HG03521 (cell line): Measurements from ENCODE around the gene DTYMK.
"Not testable (repeated sequence)": the region's sequence is repeated elsewhere in the genome, so short reads cannot be mapped to it uniquely, and the experiment has no call there.

Experiments used
- ATAC-seq: cut with Tn5 transposase; IDR thresholded peaks from one replicate; pipeline ENCODE4 v1.9.1; 2021; ENCODE audit warnings: mild to moderate bottlenecking, moderate library complexity; ENCODE audit not compliant: unreplicated experiment

Gene DTYMK, protein sequence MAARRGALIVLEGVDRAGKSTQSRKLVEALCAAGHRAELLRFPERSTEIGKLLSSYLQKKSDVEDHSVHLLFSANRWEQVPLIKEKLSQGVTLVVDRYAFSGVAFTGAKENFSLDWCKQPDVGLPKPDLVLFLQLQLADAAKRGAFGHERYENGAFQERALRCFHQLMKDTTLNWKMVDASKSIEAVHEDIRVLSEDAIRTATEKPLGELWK

DNA sequence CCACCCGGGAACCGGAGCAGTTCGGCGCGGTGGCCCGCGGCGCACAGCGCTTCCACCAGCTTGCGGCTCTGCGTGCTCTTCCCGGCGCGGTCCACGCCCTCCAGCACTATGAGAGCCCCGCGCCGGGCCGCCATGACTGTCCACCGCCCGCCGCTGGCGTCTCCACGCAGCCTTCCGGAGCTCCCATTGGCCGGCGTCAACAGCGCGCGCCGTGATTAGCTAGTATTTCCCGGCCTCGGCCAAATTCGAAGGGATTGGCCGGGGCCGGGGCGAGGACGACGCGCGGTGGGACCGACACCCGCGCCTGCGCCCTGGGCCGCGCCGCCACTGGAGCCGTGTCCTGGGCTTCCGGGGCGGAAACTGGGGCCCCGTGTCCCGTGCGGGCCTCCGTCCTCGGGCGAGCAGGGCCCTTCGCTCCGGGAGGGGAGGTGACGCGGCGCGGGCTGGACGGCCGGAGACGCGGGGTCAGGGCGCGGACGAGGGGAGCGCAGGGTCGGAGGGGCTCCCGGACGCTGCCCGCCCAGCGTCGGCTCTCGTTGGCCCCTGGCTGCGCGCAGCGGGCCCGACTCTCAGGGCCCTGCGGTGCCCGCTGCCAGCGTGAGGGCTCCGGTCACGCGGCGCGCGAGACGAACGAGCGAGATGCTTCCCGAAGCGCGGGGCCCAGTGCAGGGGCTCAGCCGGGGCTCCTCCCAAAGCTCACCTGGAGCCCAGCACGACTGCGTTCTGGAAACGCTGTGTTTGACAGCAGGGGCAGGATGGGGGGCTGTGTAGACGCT, at the start of gene DTYMK:
Gene DTYMK, minus strand, starts transcription at position 166 of the 776 bp plus-strand sequence. Its CDS starts 32 bp downstream, at position 134.
- ATAC-seq = peak; percentile 95

DNA sequence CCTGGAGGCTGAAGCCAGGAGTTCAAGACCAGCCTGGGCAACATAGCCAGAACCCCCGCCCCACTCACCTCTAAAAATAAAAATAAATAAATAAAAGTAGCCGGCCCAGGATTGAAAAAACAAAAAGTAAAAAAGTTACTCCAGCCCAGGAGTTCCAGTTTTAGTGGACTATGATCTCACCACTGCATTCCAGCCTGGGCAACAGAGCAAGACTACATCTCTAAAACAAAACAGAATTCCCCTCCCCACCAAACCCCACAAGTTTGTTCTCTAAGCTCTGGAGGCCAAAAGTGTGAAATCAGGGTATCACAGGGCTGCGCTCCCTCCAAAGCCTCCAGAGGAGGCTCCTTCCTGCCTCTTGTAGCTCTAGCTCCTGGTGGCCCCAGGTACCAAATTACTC, 49.5 kb upstream of the DTYMK start:
- no peak for ATAC-seq

DNA sequence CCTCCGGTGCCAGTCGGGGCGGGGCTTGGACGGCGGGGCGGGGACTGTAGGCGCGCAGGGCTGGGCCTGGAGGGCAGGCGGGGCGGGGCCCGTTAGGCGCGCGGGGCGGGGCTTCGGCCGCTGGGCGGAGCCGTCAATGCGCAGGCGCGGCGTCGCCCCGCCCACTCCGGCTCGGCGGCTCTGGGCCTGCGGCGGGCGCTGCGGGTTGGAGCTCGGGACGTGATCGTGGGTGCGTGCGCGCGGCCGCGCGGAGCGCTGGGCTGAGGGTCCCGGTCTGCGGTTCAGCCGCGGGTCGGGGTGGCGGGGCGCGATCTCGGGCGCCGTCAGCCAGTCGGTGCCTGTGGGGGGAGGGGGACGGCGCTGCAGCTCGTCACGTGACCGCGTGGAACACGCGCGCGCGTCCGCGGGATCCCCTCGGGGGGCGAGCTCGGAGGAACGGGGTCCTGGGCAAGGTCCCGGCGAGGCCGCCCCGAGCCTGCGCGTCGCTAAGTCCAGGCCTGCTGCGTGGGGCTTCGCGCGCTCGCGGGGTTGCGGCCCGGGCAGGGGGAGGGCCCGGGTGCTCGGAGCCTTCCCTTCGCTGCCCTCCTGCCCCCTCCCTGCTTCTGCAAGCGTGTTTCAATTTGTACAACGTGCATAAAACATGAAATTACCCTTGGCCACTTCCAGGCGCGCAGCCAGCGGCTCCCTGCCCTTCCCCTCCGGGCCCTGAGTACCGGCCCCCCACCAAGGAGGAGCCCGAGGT, 48.0 kb upstream of the DTYMK start, which contains the start of gene D2HGDH:
Gene D2HGDH, plus strand, starts transcription at position 164 of the 742 bp plus-strand sequence. CDS start 595 bp downstream, outside the sequence.
- ATAC-seq = peak; percentile 80

GRCh38 chr2:241734208-241734466, 47.5 kb upstream of the DTYMK start:
- peak; percentile 16 for ATAC-seq

DNA sequence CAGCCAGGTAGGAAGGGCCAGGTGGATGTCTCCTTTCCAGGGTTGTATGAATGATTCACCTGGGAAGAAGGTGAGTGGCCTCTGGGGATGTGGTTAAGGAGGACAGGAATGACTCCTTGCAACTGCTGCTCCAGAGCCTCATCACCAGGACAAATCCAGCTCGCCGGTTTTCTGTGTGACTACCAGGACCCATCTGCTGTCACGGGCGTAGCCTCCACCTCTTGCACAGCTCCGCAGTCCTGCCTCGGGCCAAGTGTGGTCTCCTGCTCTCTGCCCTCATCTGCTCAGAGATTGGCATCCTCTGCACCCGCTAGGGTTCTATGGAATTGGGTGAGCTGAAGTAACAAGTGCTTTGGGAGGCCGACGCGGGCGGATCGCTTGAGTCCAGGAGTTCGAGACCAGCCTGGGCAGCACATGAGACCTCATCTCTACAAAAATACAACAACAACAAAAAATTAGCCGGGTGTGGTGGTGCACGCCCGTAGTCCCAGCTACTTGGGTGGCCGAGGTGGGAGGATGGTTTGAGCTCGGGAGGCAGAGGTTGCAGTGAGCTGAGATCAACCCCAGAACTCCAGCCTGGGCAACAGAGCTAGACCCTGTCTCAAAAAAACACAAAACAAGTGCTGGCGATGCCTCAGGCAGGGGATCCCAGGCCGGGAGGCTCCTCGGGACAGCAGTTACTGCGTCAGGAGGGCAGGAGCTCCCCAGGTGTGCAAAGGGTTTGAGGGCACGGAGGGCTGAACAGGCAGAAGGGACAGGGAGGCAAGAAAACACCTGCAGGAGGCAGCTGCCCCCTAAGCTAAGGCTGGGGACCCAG, 47.0 kb upstream of the DTYMK start:
- no peak for ATAC-seq

DNA sequence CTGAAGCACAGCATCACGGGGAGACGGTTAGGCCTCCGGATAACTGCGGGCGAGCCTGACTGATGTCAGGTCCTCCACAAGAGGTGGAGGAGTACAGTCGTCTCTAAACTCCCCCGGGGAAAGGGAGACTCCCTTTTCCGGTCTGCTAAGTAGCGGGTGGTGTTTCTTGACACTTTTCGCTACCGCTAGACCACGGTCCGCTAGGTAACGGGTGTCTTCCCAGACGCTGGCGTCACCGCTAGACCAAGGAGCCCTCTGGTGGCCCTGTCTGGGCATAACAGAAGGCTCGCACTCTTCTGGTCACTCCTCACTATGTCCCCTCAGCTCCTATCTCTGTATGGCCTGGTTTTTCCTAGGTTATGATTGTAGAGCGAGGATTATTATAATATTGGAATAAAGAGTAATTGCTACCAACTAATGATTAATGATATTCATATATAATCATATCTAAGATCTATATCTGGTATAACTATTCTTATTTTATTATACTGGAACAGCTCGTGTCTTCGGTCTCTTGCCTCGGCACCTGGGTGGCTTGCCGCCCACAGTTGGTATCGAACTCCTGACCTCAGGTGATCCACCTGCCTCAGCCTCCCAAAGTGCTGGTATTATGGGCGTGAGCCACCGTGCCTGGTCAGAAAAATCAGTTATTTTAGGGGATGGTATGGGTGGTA, 46.0 kb upstream of the DTYMK start:
- ATAC-seq = not testable (repeated sequence)

- ATAC-seq = no peak
Observed at GRCh38 chr2:241730671-241731293, 44.2 kb upstream of the DTYMK start.

- no peak for ATAC-seq
Observed at GRCh38 chr2:241729868-241730267, 43.3 kb upstream of the DTYMK start.

DNA sequence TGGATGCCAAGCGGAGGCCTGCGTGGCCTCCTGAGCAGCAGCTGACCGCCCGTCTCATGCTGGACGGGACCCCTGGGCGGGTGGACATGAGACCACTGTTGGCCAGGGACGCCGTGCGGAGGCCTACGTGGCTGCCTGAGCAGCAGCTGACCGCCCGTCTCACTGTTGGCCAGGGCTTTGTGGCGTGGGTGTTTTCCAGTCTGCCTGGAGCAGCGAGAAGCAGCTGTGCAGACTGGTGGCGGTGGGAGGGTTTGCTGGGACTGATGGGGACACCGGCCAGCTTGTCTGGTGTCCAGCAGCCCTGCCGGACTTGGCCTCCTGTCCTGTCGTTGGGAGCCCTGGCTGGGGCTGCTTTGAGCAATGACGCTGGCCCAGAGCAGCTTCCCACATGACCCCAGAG, 42.0 kb upstream of the DTYMK start:
- no peak for ATAC-seq

- no peak for ATAC-seq
Observed at GRCh38 chr2:241728000-241728399, 41.4 kb upstream of the DTYMK start.

GRCh38 chr2:241726459-241726858, 39.8 kb upstream of the DTYMK start:
- ATAC-seq = no peak

- no peak for ATAC-seq
Observed at GRCh38 chr2:241724975-241725870, 38.6 kb upstream of the DTYMK start.

DNA sequence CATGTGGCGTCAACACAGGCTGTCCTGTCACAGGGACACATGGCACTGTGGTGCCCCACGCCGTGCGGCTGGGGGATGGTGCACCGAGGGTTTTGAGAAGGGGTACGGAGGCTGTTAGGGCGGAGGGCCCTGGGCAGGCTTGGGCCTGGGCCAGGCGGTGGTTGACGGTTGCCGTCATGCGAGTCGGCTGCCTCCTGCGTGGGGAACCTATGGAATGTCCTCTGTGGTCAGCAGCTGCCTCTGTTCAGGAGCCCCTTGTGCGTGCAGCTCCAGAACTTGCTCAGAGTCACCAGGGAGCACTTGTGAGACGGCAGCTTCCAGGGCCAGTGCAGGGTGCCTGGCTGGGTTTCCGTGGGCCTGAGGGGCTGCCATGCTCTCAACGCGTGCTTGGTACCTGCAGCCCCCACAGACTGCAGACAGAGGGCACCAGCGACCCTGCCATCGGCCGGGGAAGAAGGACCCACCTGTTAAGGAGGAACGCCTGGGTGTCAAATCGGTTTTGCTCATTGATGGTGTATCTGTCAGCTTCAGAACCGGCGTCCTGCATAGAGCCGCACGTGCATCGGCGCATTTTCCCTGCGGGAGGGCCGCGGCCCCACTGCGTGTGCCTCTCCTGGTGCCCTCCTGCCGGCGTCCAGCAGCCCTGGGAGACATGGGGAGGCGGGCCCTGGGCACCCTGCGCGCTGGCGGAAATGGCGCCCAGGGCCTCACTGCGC, 37.8 kb upstream of the DTYMK start:
- no peak for ATAC-seq

DNA sequence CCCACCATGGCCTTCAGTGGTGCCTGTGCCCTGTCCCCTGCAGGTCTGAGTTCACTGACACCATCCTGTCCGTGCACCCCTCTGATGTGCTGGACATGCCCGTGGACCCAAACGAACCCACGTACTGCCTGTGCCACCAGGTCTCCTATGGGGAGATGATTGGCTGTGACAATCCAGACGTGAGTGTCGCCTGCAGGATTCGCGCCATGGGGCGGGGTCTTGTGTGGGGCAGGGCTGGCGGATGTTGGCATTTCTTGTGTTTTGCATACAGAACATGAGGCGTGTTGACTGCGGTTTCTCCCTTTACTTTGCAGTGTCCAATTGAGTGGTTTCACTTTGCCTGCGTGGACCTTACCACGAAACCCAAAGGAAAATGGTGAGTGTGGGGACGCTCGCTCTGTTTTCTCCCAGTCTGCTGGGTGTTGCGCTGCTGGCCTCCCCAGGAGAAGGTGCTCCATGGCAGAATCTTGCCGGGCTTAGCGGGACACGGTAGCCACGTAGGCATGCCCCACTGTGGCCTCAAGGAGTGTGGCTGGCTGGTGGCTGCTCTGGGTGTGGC, 36.4 kb upstream of the DTYMK start:
- ATAC-seq = no peak

DNA sequence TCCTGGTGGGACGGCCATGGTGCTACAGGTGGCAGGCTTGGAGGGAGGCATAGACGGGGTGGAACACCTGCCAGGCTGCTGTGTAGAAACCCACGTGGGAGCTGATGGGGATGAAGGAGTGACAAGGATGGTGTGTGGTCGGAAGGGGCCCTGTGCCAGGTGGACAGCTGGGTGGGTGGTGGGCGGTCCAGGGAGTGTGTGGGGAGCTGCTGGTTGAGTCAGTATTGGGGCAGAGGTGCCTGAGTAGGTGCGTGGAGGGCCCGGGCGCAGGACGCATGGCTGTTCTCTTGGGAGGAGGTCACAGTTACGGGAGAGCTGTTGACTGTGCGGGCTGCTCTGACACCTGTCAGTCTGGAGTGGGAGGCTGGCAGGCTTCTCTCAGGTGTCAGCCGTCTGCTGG, 35.2 kb upstream of the DTYMK start:
- ATAC-seq = no peak

DNA sequence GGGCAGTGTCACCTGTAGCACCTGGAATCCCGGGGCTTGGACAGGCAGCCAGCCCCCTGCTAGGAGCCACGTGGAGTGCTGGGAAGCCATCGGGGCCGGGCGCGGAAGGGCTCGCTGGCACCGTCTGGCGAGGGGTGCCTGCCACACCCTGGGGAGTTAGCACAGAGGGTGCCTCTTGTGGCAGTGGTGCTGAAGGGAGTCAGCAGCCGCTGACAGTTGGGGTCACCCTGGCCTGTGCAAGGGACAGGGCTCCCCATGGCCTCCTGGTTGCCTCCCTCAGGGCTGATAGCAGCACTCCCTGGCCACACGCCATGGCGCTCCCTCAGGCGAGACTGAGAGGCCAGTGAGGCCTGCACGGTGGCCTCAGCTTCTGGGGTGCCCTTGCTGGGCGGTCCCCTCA, 33.9 kb upstream of the DTYMK start:
- no peak for ATAC-seq

DNA sequence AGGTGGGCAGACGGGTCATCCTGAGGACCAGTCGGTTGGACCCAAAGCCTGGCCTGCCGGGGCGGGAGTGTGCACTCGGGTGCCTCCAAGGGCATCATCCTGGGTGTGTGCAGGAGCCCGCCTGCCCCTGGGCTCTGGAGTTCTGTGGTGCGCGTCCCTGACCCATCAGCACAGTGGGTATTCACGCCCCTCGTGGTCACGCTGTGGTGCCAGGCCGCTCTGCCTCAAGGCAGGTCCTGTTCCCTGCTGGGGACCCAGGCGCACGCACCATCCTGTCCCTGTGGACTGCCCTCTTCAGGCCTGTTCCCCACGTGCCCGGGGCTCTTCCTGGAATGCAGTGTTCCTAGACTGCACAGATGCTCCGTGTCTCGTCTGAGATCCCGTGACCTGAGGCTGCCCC, 33.5 kb upstream of the DTYMK start:
- no peak for ATAC-seq

DNA sequence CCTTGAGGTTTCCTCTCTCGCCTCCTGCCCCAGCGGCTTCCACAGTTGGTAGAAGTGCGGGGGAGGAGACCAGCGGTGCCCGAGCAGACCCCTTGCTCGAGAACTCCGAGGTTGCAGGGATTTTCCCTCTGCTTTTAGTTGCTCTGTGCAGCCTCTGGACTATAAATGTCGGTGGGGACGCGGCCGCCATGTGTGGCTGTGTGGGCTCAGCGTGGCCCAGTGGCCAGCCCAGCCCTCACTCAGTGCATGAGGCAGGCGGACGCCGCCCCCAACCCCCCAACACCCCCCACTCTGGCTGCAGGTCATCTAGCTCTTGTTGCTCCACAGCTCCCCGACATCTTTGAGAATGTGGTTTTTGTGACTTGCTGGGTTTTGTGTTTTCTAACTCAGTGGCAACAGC, 32.5 kb upstream of the DTYMK start:
- ATAC-seq = no peak
